SW480 (cell line): ENCODE measurements around the gene PGP.

Experiments used
- DNase-seq: peaks from one replicate; pipeline ENCODE4 v3.0.0-alpha.2; 2016; ENCODE audit warnings: low spot score

The PGP gene

DNA sequence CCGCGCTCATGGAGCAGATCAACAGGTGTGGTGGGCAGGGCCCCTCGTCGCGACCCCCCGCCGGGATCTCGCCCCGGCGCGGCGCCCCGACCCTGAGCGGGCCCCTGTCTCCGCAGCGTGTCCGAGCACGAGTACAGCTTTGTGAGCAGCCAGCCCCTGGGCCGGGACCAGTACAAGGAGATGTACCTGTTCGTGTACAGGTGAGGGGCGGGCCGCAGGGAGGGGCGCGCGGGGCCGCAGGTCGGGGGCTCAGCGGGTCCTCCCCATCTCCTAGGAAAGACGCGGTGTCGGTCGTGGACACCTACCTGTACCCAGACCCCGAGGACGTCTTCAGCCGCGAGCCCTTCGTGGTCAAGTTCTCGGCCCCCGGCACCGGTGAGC is 22.5 kb upstream of the PGP start:
- no peak for DNase-seq

- peak; percentile 42 for DNase-seq
Observed at GRCh38 chr16:2236337-2237101, 21.9 kb upstream of the PGP start, which contains the start of gene DNASE1L2. Gene DNASE1L2 (plus strand): TSS chr16:2236444. CDS start chr16:2236817, 373 bp downstream.

DNA sequence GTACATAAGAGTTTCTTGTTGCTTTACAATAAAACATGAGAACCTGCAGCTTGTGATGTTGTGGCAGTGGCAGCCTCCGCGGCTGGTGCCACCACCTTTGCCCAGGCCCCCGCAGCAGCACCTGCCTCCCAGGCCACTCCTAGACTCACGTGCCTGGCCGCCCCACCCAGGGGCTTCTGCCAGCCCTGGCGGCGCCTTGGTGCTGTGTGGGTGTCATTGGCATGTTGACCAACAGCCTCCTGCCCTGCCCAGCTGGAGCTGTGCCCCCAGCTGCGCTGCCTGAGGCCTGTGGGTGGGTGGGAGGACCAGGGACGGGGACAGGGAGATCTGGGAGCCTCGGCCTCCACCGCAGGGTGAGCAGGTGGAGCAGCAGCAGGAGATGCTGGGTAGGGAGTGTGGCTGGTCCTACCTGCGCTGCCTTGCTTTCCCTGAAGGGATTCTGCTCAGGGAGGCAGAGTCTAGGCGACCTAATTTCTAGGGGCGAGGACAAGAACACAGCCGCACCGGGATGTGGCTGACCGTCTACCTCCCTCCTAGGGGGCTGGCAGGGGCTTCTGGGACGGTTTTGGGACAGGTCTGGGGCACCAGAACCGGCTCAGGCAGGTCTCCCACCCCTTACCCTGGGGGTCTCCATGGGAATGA is 21.2 kb upstream of the PGP start:
- DNase-seq, result peak; percentile 62

DNA sequence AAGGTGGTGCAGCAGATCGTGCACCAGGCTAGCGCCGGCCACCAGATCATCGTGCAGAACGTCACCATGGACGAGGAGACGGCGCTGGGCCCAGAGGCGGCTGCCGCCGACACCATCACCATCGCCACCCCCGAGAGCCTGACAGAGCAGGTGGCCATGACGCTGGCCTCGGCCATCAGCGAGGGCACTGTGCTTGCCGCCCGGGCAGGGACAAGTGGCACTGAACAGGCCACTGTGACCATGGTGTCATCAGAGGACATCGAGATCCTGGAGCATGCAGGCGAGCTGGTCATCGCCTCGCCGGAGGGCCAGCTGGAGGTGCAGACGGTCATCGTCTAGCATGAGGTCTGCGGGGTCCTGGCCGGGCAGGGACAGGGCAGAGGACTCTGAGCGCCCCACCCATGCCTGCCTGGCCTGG is 20.6 kb upstream of the PGP start:
- no peak for DNase-seq

GRCh38 chr16:2234813-2235170 is 20.2 kb upstream of the PGP start:
- no peak for DNase-seq

DNA sequence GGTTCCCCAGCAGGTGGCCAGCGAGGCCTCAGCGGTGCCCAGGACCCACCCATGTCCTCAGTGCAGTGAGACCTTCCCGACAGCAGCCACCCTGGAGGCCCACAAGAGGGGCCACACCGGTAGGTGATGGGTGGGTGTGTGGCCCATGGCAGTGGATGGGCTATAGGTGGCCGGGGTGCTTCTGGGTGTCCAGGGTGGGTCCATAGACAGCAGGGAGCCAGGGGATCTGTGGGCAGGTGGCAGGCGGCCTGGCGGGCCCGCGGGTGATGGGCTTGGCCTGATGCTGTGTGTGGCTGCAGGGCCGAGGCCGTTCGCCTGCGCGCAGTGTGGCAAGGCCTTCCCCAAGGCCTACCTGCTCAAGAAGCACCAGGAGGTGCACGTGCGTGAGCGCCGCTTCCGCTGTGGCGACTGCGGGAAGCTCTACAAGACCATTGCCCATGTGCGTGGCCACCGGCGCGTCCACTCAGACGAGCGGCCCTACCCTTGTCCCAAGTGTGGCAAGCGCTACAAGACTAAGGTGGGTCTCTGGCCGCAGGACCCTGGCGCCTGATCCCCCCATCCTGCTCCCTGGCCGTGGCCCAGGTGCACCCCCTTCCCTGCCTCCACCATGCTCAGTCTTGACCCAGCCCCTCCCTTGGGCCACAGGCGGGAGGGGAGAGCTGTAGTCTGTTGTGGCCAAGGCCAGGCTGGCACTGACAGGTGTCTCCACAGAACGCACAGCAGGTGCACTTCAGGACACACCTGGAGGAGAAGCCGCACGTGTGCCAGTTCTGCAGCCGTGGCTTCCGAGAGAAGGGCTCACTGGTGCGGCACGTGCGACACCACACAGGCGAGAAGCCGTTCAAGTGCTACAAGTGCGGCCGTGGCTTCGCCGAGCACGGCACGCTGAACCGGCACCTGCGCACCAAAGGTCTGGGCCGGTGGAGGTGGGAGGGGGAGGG is 19.5 kb upstream of the PGP start:
- no peak for DNase-seq

- no peak for DNase-seq
Observed at GRCh38 chr16:2233046-2233775, 18.6 kb upstream of the PGP start.

GRCh38 chr16:2232094-2232990 is 17.7 kb upstream of the PGP start:
- DNase-seq, result no peak

DNA sequence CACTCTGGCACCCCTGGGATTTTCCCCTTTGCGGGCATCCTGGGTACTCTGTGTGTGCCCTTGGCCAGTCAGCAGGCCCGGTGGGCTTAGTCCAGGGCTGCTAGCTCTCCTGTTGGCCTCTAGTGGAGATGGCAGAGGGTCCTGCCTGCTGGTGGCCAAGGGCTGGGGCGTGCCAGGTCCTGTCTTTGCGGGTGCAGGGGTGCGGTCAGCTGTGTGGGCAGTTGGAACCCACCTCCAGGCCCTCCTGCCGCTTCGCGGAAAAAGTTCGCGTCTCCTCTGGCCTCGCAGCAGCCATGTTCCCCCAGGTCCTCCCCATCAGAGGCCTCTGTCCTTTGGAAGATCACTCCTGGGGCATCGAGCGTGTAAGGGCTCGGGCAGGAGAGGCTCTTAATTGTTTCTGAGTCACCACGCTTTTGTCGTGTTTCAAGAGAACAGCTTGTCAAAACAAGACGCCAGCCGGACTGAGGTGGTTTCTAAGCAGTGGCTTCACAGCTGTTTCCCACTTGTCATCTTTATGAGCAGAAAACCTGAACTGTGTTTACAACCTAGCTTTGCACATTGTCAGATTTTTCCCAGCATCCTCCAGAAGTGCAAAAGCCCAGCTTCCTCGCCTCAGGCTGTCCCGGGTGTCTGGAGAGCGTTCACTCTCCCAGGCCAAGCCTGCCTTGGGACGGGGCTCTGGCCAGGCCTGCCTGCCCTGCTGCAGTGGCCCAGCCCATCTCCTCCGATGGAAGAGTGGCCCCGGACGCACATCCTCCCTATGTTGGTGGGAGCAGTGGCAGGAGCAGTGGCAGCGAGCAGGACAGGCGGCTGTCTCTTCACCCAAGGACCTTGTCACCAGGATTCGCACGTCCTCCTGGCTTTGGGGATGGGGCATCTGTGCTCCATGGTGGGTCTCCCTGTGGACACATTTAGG is 16.6 kb upstream of the PGP start:
- DNase-seq, result no peak

GRCh38 chr16:2230376-2230775 is 15.7 kb upstream of the PGP start:
- no peak for DNase-seq

GRCh38 chr16:2229632-2230250 is 15.1 kb upstream of the PGP start:
- DNase-seq, result no peak

GRCh38 chr16:2229091-2229490 is 14.5 kb upstream of the PGP start:
- DNase-seq, result no peak

DNA sequence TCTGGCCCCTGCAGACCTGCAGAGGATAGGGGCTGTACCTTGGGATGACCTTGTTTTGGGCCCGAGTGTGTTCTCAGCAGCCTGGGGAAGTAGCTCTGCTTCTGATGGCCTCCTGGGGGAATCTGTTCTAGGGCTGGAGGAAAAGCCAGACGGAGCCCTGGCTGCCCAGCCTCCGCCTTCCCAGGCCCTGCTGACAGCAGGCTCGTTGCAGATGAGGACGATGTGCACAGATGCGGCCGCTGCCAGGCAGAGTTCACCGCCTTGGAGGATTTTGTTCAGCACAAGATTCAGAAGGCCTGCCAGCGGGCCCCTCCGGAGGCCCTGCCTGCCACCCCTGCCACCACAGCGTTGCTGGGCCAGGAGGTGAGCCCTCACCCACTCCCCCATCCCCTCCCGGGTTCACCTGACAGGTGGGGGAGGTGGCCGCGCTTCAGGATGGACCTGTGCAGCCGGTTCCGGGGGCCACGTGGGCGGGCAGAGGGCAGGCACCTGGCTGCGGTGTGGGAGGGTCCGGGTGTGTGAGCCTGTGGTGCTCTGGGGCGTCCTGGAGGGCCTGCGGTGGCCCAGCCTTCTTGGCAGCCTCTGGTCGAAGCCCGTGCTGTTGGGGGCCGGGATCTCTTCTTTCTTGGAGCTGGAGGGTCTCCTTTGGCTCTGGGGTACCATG is 13.7 kb upstream of the PGP start:
- DNase-seq, result no peak

DNA sequence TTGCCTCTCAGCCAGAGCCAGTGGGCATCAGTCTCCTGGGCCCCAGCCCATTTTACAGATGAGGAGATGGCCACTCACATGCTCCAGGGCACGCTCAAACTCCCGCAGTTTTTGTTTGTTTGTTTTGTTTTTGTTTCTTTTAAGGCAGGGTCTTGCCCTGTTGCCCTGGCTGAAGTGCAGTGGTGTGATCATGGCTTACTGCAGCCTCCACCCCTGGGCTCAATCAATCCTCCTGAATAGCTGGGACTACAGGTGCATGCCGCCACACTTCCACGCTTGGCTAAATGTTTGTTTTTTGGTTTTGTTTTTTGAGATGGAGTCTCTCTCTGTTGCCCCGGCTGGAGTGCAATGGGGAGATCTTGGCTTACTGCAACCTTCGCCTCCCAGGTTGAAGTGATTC is 12.3 kb upstream of the PGP start:
- no peak for DNase-seq

- DNase-seq, result peak; percentile 36
Observed at GRCh38 chr16:2226245-2226793, 11.7 kb upstream of the PGP start.

- peak; percentile 64 for DNase-seq
Observed at GRCh38 chr16:2223942-2224486, 9.4 kb upstream of the PGP start.

- peak; percentile 99 for DNase-seq
Observed at GRCh38 chr16:2223221-2223941, 8.7 kb upstream of the PGP start, which contains the start of gene E4F1. Gene E4F1 (plus strand): TSS chr16:2223591. CDS start chr16:2223614, 23 bp downstream.
